HG02885 (cell line): ENCODE measurements around the gene CSNK1G1.

Experiments used
- ATAC-seq: cut with Tn5 transposase; IDR thresholded peaks from one replicate; pipeline ENCODE4 v1.9.1; 2021; ENCODE audit warnings: mild to moderate bottlenecking; ENCODE audit not compliant: unreplicated experiment, poor library complexity

CSNK1G1 gene

DNA sequence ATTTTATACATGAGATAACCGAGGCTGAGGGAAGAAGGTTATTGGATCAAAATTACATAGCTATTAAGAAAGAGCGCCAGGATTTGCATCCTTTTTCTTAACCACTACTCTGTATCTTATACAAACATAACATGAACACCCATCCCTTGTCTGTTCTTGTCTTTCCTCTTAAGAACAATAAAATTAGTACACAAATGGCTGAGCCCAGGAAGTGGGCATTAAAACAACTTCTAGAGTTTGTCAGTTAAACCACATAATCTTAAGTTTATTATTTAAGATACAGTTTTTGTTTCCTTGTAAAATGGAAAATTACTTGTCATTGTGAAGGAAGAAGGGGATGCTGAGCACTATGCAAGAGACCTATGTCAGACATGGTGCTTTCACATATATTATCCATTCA lies 144.3 kb downstream of the CSNK1G1 start:
- no peak for ATAC-seq

GRCh38 chr15:64210371-64210770 lies 145.6 kb downstream of the CSNK1G1 start:
- ATAC-seq, result no peak

DNA sequence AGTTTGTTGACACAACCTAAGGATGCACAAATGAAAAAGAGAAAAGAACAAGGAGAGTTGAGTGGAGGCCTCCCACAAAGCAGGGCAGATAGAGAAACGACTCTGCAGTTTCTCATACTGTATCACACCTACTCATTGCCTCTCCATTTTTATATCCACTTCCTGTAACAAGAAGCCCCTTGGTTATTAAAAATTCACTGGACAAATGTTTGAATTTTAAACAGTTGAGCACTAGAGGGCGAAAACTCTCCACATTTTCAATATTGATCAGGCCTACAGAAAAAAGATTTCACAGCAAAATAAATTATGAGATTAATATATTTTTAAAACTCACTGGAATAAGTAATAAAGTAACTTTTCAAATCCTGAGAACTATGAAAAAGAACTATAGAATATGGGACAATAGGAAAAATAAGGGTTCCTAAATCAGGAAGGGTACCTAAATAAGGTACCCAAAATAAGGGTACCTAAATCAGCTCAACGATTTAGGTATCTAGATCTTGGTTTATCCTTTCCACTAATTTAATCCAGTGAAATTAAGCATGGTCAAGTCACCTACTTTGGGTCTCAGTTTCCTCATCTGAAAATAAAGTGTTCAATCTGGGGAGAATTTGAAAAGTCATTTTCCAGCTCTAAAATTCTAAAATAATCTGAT lies 146.2 kb downstream of the CSNK1G1 start:
- ATAC-seq, result no peak

GRCh38 chr15:64205202-64205601 lies 150.8 kb downstream of the CSNK1G1 start:
- ATAC-seq, result no peak

DNA sequence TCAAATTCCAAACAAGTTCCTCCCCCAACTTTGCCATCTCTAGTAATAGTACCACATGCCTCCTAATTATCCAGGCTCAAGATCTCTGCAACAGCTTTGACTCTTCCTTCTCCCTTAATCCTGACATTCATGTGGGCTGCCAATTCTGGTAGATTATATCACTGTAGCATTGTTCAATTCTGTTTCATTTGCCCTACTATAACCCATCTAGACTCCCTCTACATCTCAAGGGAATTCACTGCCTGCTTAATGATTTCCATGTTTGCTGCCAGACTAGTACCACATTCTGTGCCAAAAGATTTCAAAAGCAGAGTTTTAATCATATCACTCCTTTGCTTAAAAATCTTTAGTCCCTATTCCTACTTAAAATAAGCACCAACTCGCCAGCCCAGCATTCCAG lies 158.5 kb downstream of the CSNK1G1 start:
- ATAC-seq, result no peak

DNA sequence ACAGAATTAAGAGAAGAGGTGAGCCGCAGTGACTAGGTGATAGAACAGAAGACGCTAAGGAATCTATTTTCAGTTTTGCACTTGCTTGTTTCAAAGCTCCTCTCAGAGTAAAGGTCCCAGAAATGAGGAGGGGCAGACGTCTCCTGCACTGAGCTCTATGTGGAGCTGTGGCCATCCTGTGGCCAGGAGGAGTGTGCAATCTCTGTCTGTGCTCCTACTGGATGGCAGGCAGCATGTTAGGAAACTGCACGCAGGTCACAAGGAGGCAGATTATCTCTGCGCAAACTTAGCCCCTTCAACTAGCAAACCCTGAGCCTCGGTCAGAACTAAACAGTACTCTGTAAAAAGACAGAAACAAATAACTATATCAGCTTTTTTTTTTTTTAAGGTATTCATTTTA lies 162.0 kb downstream of the CSNK1G1 start:
- ATAC-seq, result no peak

GRCh38 chr15:64191971-64192830 lies 163.8 kb downstream of the CSNK1G1 start:
- ATAC-seq, result no peak

GRCh38 chr15:64187396-64188191 lies 168.4 kb downstream of the CSNK1G1 start:
- ATAC-seq, result no peak

GRCh38 chr15:64185146-64185911 lies 170.6 kb downstream of the CSNK1G1 start:
- ATAC-seq, result no peak

DNA sequence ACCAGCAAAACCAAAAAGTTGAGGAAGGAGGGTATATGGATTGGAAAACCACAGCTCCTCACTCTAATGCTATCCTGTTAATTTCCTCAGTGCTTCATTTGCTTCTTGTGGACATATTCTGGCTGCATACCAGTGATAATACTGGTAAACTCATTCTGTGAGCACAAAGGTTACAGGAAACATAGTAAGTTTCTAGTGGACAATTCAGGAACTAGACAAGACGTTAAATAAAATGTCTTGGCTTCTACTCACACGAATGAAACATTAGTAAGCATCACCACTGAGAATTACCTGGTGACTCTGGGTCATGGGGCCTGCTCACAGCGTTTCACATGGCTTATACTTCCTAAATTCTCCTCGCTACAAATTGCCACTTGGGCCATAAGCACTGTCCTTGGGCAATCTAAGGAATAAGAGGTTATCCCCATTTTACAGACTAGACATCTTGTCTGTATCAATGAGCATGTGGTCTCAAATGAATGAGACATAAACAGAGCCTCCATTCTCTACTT lies 173.1 kb downstream of the CSNK1G1 start:
- ATAC-seq, result no peak

GRCh38 chr15:64180235-64180824 lies 175.6 kb downstream of the CSNK1G1 start:
- ATAC-seq, result peak; percentile 80

DNA sequence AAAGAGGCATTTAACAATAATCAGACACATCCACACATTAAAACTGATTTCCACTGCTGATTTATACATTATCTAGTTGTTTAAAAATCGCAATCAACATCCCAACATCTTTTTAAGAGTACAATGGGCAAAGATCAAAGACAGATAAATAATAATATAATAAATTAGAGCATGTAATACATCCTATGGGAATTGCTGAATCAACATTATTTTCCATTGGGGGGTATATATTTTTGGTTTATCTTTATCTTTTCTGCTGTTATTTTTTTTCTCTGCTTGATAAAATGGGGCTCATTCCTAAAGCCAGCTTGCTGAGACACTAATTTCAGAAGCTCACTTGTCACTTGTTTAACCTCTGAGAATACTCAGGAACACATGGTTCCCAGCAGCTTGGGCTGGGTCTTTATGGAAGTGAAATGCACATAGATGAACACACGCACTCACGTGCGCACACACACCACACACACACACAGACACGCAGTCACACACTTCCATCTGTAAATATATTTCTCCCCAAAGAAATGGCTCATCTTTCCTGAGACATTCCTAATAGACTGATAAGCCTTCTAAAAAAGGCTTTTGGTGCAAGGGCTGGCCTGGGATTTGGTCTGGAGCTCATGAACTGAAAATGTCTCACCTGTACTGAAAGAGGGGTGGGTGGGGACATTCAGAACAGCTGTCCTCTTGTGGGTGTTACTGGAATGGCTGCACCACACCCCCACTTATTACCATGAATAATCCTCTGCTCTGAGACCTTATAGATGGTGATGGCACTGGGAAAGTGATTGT lies 189.7 kb downstream of the CSNK1G1 start:
- ATAC-seq, result no peak

- no peak for ATAC-seq
Measured at GRCh38 chr15:64164436-64164835, 191.5 kb downstream of the CSNK1G1 start.

DNA sequence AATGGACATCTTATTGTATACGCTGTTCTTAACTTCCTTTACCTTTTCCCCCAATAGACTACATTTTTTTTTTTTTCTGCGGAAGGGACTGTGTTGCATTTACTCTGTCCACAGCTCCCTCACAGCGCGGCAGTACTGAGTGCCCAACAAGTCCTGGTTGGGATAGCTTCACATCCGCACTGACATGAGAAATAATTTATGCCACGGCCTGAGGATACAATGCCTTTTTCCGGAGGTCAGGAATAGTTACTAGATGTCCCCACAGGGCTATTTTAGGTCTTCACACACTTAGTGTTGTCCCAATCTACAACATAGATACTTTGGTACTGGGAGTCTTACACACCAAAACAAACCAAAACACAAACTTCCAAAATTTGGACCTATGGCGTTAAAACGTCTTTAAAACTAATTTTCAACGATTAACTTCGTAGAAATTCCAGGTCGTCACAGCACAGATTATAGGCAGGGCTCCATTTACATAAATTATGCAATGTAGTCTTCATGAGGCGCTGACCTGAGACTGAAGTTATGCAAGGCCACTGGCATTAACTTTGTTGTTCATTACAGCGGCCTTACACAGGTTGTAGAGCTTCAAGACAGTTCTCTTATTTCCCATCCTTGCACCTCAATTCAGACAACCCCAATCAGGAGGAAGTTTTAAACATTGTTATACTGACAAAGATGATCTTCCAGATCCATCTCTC lies 192.2 kb downstream of the CSNK1G1 start:
- no peak for ATAC-seq

DNA sequence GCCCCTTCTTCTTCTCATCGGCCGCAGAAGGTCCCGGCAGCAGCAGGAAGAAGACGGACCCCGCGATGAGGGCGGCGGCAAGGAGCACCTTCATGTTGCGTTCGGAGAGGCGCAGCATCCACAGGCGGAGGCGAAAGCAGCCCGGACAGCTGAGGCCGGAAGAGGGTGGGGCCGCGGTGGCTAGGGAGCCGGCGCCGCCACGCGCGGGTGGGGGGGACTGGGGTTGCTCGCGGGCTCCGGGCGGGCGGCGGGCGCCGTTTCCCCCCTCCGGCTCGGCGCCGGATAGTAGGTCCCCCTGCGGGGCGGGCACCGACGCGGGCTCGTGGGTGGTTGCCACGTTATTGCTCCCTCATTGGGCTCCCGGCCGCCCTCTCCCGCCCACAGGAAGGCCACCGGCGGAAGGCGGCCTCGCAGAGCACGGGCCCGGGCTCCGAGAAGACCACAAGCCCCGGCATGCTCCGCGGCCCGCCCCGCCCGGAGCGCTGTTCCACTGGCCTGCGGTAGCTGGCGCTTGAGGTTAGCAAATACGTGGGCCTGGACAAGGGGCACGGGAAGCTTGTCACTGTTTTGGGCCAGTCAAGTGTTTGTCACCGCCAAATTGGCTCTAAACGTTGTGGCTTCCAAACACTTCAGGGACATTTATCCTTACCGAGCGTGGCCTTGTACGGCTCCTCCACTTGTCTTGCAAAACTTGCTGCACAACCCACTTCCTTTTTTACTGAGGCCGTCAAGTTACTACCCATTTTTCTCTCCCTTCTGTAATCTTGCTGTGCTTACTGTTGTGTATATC lies 192.9 kb downstream of the CSNK1G1 start, which contains the start of gene PPIB:
Gene PPIB, minus strand, starts transcription at position 154 of the 790 bp plus-strand sequence. Its CDS starts 36 bp downstream, at position 118.
- peak; percentile 92 for ATAC-seq

- ATAC-seq, result peak; percentile 29
Measured at GRCh38 chr15:64162478-64162868, 193.5 kb downstream of the CSNK1G1 start.

GRCh38 chr15:64161688-64162477 lies 194.1 kb downstream of the CSNK1G1 start:
- ATAC-seq, result no peak
